ENCODE measurements around the gene FOXP1. TPM values are rescaled to one million over a fixed set of nuclear protein-coding genes. Genes with fewer than 3 reads are reported as not detected.
A peak's percentile ranks its signal among the peaks of the same experiment; 100 is the strongest.

The FOXP1 gene
- total and polyA plus RNA-seq, 3 donors from 2014 or later, result 37.8 to 105 (median 75.9) TPM

- intact Hi-C loops (cut with DNase I; ENCODE audit: low total_unique reads), result no loop called here
- no peaks in the 10 kb centered on the region for H3K27me3 ChIP-seq
- H3K36me3 ChIP-seq (ENCODE audit: low read depth, missing control alignments), result no peaks in the 10 kb centered on the region
- no peak overlapping the region for H3K4me3 ChIP-seq
- 79 to 87% methylated on average over 10 of the region's 10 CpGs for WGBS, 2 donors
- H3K4me1 ChIP-seq, result peaks cover 8% of the 10 kb centered on the region
- peak overlapping the region; percentile 86 to 88 for H3K27ac ChIP-seq
- TF ChIP-seq CTCF (IDR thresholded peaks at IDR 0.05), result no peak
- no peak for DNase-seq
- no peaks in the 10 kb centered on the region for H3K9me3 ChIP-seq
Observed at GRCh38 chr3:71131375-71132314, 451.9 kb downstream of the FOXP1 start.

- H3K36me3 ChIP-seq (ENCODE audit: low read depth, missing control alignments), result no peaks in the 10 kb centered on the region
- H3K4me1 ChIP-seq, result peaks cover 8% of the 10 kb centered on the region
- TF ChIP-seq POLR2A (IDR thresholded peaks at IDR 0.05), result no peak
- no peak for TF ChIP-seq CTCF (IDR thresholded peaks at IDR 0.05)
- peak overlapping the region; percentile 86 to 88 for H3K27ac ChIP-seq
- WGBS, 2 donors, result 33 to 52% methylated on average over 19 of the region's 19 CpGs
- H3K9me3 ChIP-seq, result no peaks in the 10 kb centered on the region
- peak overlapping the region; percentile 46 to 65 for H3K4me3 ChIP-seq
- intact Hi-C loops (cut with DNase I; ENCODE audit: low total_unique reads), result no loop called here
- no peaks in the 10 kb centered on the region for H3K27me3 ChIP-seq
- DNase-seq, result peak; percentile 79
Observed at GRCh38 chr3:71130471-71131374, 452.8 kb downstream of the FOXP1 start.

GRCh38 chr3:71129611-71130431 lies 453.7 kb downstream of the FOXP1 start:
- no peaks in the 10 kb centered on the region for H3K9me3 ChIP-seq
- H3K4me3 ChIP-seq, result peak overlapping the region; percentile 46 to 65
- intact Hi-C loops (cut with DNase I; ENCODE audit: low total_unique reads), result no loop called here
- H3K36me3 ChIP-seq (ENCODE audit: low read depth, missing control alignments), result no peaks in the 10 kb centered on the region
- peak; percentile 65 for DNase-seq
- WGBS, 2 donors, result 16 to 23% methylated on average over 13 of the region's 13 CpGs
- H3K4me1 ChIP-seq, result peaks cover 8% of the 10 kb centered on the region
- H3K27me3 ChIP-seq, result no peaks in the 10 kb centered on the region
- no peak for TF ChIP-seq CTCF (IDR thresholded peaks at IDR 0.05)
- no peak for TF ChIP-seq POLR2A (IDR thresholded peaks at IDR 0.05)
- H3K27ac ChIP-seq, result peak overlapping the region; percentile 86 to 88

GRCh38 chr3:71128961-71129360 lies 454.6 kb downstream of the FOXP1 start:
- DNase-seq, result no peak
- TF ChIP-seq POLR2A (IDR thresholded peaks at IDR 0.05) (no peak), CTCF (IDR thresholded peaks at IDR 0.05) (no peak)
- peaks cover 8% of the 10 kb centered on the region for H3K4me1 ChIP-seq
- intact Hi-C loops (cut with DNase I; ENCODE audit: low total_unique reads), result no loop called here
- H3K9me3 ChIP-seq, result no peaks in the 10 kb centered on the region
- H3K27ac ChIP-seq, result peak overlapping the region; percentile 86 to 88
- no peaks in the 10 kb centered on the region for H3K36me3 ChIP-seq (ENCODE audit: low read depth, missing control alignments)
- peak overlapping the region; percentile 46 to 65 for H3K4me3 ChIP-seq
- WGBS, 2 donors, result 19 to 36% methylated on average over 6 of the region's 6 CpGs
- no peaks in the 10 kb centered on the region for H3K27me3 ChIP-seq
